Measurements from ENCODE around the gene APOBEC3C.
"Not testable (repeated sequence)": the region's sequence is repeated elsewhere in the genome, so short reads cannot be mapped to it uniquely, and the experiment has no call there.

The APOBEC3C gene

GRCh38 chr22:39037071-39037470, 23.0 kb downstream of the APOBEC3C start:
- H3K27ac ChIP-seq (ENCODE audit: insufficient read depth, low read length, poor library complexity, severe bottlenecking); H3K36me3 ChIP-seq (ENCODE audit: control insufficient read depth, insufficient read depth, low read length); H3K4me1 ChIP-seq (ENCODE audit: control insufficient read depth, insufficient read depth, low read length, poor library complexity, severe bottlenecking); H3K27me3 ChIP-seq (replicated peaks; ENCODE audit: control insufficient read depth, insufficient read depth, low read length, poor library complexity, severe bottlenecking); H3K4me3 ChIP-seq (ENCODE audit: insufficient read depth, low read depth, low read length, poor library complexity, severe bottlenecking); DNase-seq; H3K9me3 ChIP-seq (ENCODE audit: control insufficient read depth, low read length): not testable (repeated sequence)

DNA sequence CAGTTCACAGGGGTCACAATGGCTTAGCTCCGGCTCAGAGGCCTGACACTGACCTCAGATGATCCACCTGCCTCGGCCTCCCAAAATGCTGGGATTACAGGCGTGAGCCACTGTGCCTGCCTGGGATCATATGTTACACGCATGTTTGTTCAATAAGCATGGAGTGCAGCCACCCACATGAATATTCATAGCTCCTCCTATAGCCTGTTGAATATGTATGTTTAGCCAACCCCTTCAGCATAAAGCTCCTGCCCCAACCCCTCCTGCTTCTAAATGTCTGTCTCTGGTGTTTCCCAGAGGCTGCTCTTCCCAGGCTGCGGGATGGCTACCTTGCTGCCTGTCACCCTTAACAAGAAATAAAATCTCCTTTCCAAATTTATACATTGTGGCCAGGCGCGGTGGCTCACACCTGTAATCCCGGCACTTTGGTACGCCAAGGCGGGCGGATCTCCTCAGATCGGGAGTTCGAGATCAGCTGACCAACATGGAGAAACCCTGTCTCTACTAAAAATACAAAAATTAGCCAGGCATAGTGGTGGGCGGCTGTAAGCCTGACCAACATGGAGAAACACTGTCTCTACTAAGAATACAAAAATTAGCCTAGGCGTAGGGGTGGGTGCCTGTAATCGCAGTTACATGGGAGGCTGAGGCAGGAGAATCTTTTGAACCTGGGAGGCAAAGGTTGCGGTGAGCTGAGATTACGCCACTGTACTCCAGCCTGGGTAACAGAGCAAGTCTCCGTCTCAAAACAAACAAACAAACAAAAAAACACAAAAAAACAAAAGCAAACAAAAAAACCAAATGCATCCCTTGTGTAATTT, 25.5 kb downstream of the APOBEC3C start:
- Histone ChIP-seq H3K4me3 (ENCODE audit: insufficient read depth, low read depth, low read length, poor library complexity, severe bottlenecking) (no peak overlapping the region), H3K27ac (ENCODE audit: insufficient read depth, low read length, poor library complexity, severe bottlenecking) (peak overlapping the region; percentile 45), H3K4me1 (ENCODE audit: control insufficient read depth, insufficient read depth, low read length, poor library complexity, severe bottlenecking) (peaks cover 9% of the 10 kb centered on the region), H3K36me3 (ENCODE audit: control insufficient read depth, insufficient read depth, low read length) (peaks cover 7% of the 10 kb centered on the region), H3K9me3 (ENCODE audit: control insufficient read depth, low read length) (no peaks in the 10 kb centered on the region), H3K27me3 (replicated peaks; ENCODE audit: control insufficient read depth, insufficient read depth, low read length, poor library complexity, severe bottlenecking) (no peaks in the 10 kb centered on the region)
- no peak for DNase-seq

GRCh38 chr22:39040155-39040537, 26.1 kb downstream of the APOBEC3C start:
- not testable (repeated sequence) for H3K27me3 ChIP-seq (replicated peaks; ENCODE audit: control insufficient read depth, insufficient read depth, low read length, poor library complexity, severe bottlenecking); H3K4me1 ChIP-seq (ENCODE audit: control insufficient read depth, insufficient read depth, low read length, poor library complexity, severe bottlenecking); DNase-seq; H3K4me3 ChIP-seq (ENCODE audit: insufficient read depth, low read depth, low read length, poor library complexity, severe bottlenecking); H3K9me3 ChIP-seq (ENCODE audit: control insufficient read depth, low read length); H3K36me3 ChIP-seq (ENCODE audit: control insufficient read depth, insufficient read depth, low read length)
- peak overlapping the region; percentile 45 for H3K27ac ChIP-seq (ENCODE audit: insufficient read depth, low read length, poor library complexity, severe bottlenecking)

GRCh38 chr22:39040538-39041296, 26.7 kb downstream of the APOBEC3C start, which contains the start of gene APOBEC3F:
APOBEC3F (plus strand) TSS chr22:39040864; CDS start chr22:39040961, 97 bp downstream.
- not testable (repeated sequence) for H3K36me3 ChIP-seq (ENCODE audit: control insufficient read depth, insufficient read depth, low read length); H3K27me3 ChIP-seq (replicated peaks; ENCODE audit: control insufficient read depth, insufficient read depth, low read length, poor library complexity, severe bottlenecking); H3K4me1 ChIP-seq (ENCODE audit: control insufficient read depth, insufficient read depth, low read length, poor library complexity, severe bottlenecking); H3K9me3 ChIP-seq (ENCODE audit: control insufficient read depth, low read length)
- Histone ChIP-seq H3K4me3 (ENCODE audit: insufficient read depth, low read depth, low read length, poor library complexity, severe bottlenecking) (peak within 1 kb of the TSS; percentile 58), H3K27ac (ENCODE audit: insufficient read depth, low read length, poor library complexity, severe bottlenecking) (peak within 1 kb of the TSS; percentile 77)
- DNase-seq: peak; percentile 49 to 66 (median 52)

DNA sequence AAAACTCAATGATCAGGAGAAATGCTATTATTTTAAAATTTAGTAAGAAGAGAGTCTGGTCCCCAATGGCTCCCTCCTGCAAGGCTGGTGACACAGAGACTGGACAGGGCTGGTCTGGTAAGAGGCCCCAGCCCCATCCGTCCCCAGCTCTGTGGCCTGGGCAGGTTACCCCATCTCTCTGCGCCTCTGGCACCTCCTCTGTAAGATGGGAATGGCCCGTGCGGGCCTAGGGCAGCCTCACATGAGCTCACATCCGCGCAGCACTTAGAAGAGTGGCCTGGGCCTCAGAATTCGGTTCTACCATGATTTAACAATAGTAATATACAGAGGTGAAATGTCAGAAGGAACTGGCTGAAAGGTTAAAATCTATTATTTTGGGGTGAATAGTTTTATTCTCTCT, 27.9 kb downstream of the APOBEC3C start:
- no peak for DNase-seq
- no peak overlapping the region for H3K27ac ChIP-seq (ENCODE audit: insufficient read depth, low read length, poor library complexity, severe bottlenecking)
- H3K9me3 ChIP-seq (ENCODE audit: control insufficient read depth, low read length): no peaks in the 10 kb centered on the region
- H3K4me1 ChIP-seq (ENCODE audit: control insufficient read depth, insufficient read depth, low read length, poor library complexity, severe bottlenecking): peaks cover 9% of the 10 kb centered on the region
- H3K27me3 ChIP-seq (replicated peaks; ENCODE audit: control insufficient read depth, insufficient read depth, low read length, poor library complexity, severe bottlenecking): no peaks in the 10 kb centered on the region
- peaks cover 7% of the 10 kb centered on the region for H3K36me3 ChIP-seq (ENCODE audit: control insufficient read depth, insufficient read depth, low read length)
- no peak overlapping the region for H3K4me3 ChIP-seq (ENCODE audit: insufficient read depth, low read depth, low read length, poor library complexity, severe bottlenecking)

- not testable (repeated sequence) for H3K27ac ChIP-seq (ENCODE audit: insufficient read depth, low read length, poor library complexity, severe bottlenecking); H3K27me3 ChIP-seq (replicated peaks; ENCODE audit: control insufficient read depth, insufficient read depth, low read length, poor library complexity, severe bottlenecking); H3K4me1 ChIP-seq (ENCODE audit: control insufficient read depth, insufficient read depth, low read length, poor library complexity, severe bottlenecking); H3K9me3 ChIP-seq (ENCODE audit: control insufficient read depth, low read length); H3K4me3 ChIP-seq (ENCODE audit: insufficient read depth, low read depth, low read length, poor library complexity, severe bottlenecking); H3K36me3 ChIP-seq (ENCODE audit: control insufficient read depth, insufficient read depth, low read length); DNase-seq
Measured at GRCh38 chr22:39043063-39043462, 29.0 kb downstream of the APOBEC3C start.

DNA sequence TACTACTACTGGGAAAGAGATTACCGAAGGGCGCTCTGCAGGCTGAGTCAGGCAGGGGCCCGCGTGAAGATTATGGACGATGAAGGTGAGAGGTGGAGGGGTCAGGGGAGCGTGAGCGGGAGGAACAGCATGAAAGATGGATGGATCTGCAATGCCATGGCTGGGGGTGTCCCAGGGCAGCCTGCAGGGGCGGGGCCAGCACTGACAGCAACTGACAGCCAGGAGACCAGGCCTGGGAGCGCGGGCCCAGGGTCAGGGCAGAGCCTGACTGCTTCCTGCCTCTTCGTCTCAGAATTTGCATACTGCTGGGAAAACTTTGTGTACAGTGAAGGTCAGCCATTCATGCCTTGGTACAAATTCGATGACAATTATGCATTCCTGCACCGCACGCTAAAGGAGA, 31.1 kb downstream of the APOBEC3C start:
- H3K9me3 ChIP-seq (ENCODE audit: control insufficient read depth, low read length); H3K36me3 ChIP-seq (ENCODE audit: control insufficient read depth, insufficient read depth, low read length); H3K4me1 ChIP-seq (ENCODE audit: control insufficient read depth, insufficient read depth, low read length, poor library complexity, severe bottlenecking); DNase-seq; H3K27me3 ChIP-seq (replicated peaks; ENCODE audit: control insufficient read depth, insufficient read depth, low read length, poor library complexity, severe bottlenecking); H3K4me3 ChIP-seq (ENCODE audit: insufficient read depth, low read depth, low read length, poor library complexity, severe bottlenecking); H3K27ac ChIP-seq (ENCODE audit: insufficient read depth, low read length, poor library complexity, severe bottlenecking): not testable (repeated sequence)

- not testable (repeated sequence) for H3K27me3 ChIP-seq (replicated peaks; ENCODE audit: control insufficient read depth, insufficient read depth, low read length, poor library complexity, severe bottlenecking); DNase-seq; H3K27ac ChIP-seq (ENCODE audit: insufficient read depth, low read length, poor library complexity, severe bottlenecking); H3K4me3 ChIP-seq (ENCODE audit: insufficient read depth, low read depth, low read length, poor library complexity, severe bottlenecking); H3K9me3 ChIP-seq (ENCODE audit: control insufficient read depth, low read length); H3K4me1 ChIP-seq (ENCODE audit: control insufficient read depth, insufficient read depth, low read length, poor library complexity, severe bottlenecking); H3K36me3 ChIP-seq (ENCODE audit: control insufficient read depth, insufficient read depth, low read length)
Measured at GRCh38 chr22:39049486-39049885, 35.4 kb downstream of the APOBEC3C start.

DNA sequence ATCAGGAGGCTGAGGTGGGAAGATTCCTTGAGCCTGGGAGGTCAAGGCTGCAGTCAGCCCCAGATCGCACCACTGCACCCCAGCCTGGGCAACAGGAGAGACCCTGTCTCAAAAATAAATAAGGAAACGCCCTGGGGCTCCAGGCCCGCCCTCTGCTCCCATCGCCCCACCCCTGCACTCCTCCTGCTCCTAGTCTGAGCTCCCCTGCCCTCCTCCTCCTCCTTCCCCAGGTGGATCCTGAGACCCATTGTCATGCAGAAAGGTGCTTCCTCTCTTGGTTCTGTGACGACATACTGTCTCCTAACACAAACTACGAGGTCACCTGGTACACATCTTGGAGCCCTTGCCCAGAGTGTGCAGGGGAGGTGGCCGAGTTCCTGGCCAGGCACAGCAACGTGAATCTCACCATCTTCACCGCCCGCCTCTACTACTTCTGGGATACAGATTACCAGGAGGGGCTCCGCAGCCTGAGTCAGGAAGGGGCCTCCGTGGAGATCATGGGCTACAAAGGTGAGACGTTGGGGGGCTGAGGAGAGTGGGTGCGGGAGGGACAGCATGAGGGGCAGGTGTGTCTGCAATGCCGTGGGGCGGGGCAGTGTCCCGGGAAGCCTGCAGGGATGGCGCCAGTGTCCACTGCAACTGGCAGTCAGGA, 37.9 kb downstream of the APOBEC3C start:
- not testable (repeated sequence) for H3K4me3 ChIP-seq (ENCODE audit: insufficient read depth, low read depth, low read length, poor library complexity, severe bottlenecking)

GRCh38 chr22:39055658-39056057, 41.6 kb downstream of the APOBEC3C start:
- Histone ChIP-seq H3K27me3 (replicated peaks; ENCODE audit: control insufficient read depth, insufficient read depth, low read length, poor library complexity, severe bottlenecking) (no peaks in the 10 kb centered on the region), H3K9me3 (ENCODE audit: control insufficient read depth, low read length) (no peaks in the 10 kb centered on the region), H3K4me1 (ENCODE audit: control insufficient read depth, insufficient read depth, low read length, poor library complexity, severe bottlenecking) (no peaks in the 10 kb centered on the region), H3K36me3 (ENCODE audit: control insufficient read depth, insufficient read depth, low read length) (no peaks in the 10 kb centered on the region), H3K4me3 (ENCODE audit: insufficient read depth, low read depth, low read length, poor library complexity, severe bottlenecking) (no peak overlapping the region), H3K27ac (ENCODE audit: insufficient read depth, low read length, poor library complexity, severe bottlenecking) (no peak overlapping the region)
- no peak for DNase-seq

More for the DNA sequence above, 37.9 kb downstream of the APOBEC3C start:
- not testable (repeated sequence) for DNase-seq; H3K4me1 ChIP-seq (ENCODE audit: control insufficient read depth, insufficient read depth, low read length, poor library complexity, severe bottlenecking); H3K9me3 ChIP-seq (ENCODE audit: control insufficient read depth, low read length); H3K27me3 ChIP-seq (replicated peaks; ENCODE audit: control insufficient read depth, insufficient read depth, low read length, poor library complexity, severe bottlenecking); H3K36me3 ChIP-seq (ENCODE audit: control insufficient read depth, insufficient read depth, low read length); H3K27ac ChIP-seq (ENCODE audit: insufficient read depth, low read length, poor library complexity, severe bottlenecking)
